Keratinocyte (primary cell): ENCODE results near the gene PAIP2. TPM values are rescaled to one million over a fixed set of nuclear protein-coding genes. Genes with fewer than 3 reads are reported as not detected.

ENCODE experiments used
- DNase-seq: peaks from one replicate; pipeline ENCODE4 v3.0.0-alpha.2; 2011; ENCODE audit warnings: low read depth, missing footprints, low spot score
- FAIRE-seq: peaks from 2 replicates; lab custom pipeline; 2011; peaks lifted over from hg19 to GRCh38; lab: Jason Lieb, UNC
- H2AFZ ChIP-seq: 2 replicates; pipeline ENCODE4 v1.6.0; 2012; ENCODE audit warnings: low read length, control low read depth, inconsistent platforms; ENCODE audit not compliant: control insufficient read depth
- H3K27ac ChIP-seq: 2 replicates; pipeline ENCODE4 v1.5.1; 2011; ENCODE audit warnings: low read length; ENCODE audit not compliant: control insufficient read depth, insufficient read depth
- H3K27me3 ChIP-seq: 3 replicates; pipeline ENCODE4 v1.6.0; 2011; ENCODE audit warnings: low read length; ENCODE audit not compliant: control insufficient read depth, insufficient read depth; ENCODE audit errors: extremely low read depth
- H3K36me3 ChIP-seq, 2 experiments: 2 replicates in 1 of 2; 3 replicates in 1 of 2; pipeline ENCODE4 v1.5.1; 2011; ENCODE audit warnings: low read length in 2 of 2, mild to moderate bottlenecking in 1 of 2; ENCODE audit not compliant: control insufficient read depth in 2 of 2, insufficient read depth in 2 of 2; ENCODE audit errors: extremely low read depth in 1 of 2
- H3K4me1 ChIP-seq: 3 replicates; pipeline ENCODE4 v1.5.1; 2011; ENCODE audit warnings: low read length; ENCODE audit not compliant: control insufficient read depth, insufficient read depth; ENCODE audit errors: extremely low read depth
- H3K4me2 ChIP-seq: 3 replicates; pipeline ENCODE4 v1.6.0; 2011; ENCODE audit warnings: low read depth, low read length; ENCODE audit not compliant: control insufficient read depth, insufficient read depth; ENCODE audit errors: extremely low read depth
- H3K4me3 ChIP-seq, 3 experiments: fragments of 200-600 bp in 1 of 3; sonication (generic) in 1 of 3; 2 replicates in 2 of 3; 3 replicates in 1 of 3; pipeline ENCODE4 v1.5.1; 2011 to 2016; ENCODE audit warnings: low read length in 3 of 3, mild to moderate bottlenecking in 3 of 3, control low read depth in 2 of 3, inconsistent platforms in 1 of 3, low read depth in 1 of 3, mixed read lengths in 1 of 3, mixed run types in 1 of 3, moderate library complexity in 1 of 3; ENCODE audit not compliant: control insufficient read depth in 2 of 3, insufficient read depth in 2 of 3; ENCODE audit errors: extremely low read depth in 1 of 3
- H3K79me2 ChIP-seq: 2 replicates; pipeline ENCODE4 v1.6.0; 2012; ENCODE audit warnings: low read length; ENCODE audit not compliant: control insufficient read depth, insufficient read depth
- H3K9ac ChIP-seq: 3 replicates; pipeline ENCODE4 v1.6.0; 2011; ENCODE audit warnings: low read length; ENCODE audit not compliant: control insufficient read depth, insufficient read depth; ENCODE audit errors: extremely low read depth
- H3K9me1 ChIP-seq: 3 replicates; pipeline ENCODE4 v1.6.0; 2011; ENCODE audit warnings: low read length; ENCODE audit not compliant: control insufficient read depth, insufficient read depth; ENCODE audit errors: extremely low read depth
- H3K9me3 ChIP-seq: 2 replicates; pipeline ENCODE4 v1.5.1; 2012; ENCODE audit warnings: low read depth, low read length; ENCODE audit not compliant: control insufficient read depth
- H4K20me1 ChIP-seq: 3 replicates; pipeline ENCODE4 v1.6.0; 2011; ENCODE audit warnings: low read length; ENCODE audit not compliant: control insufficient read depth, insufficient read depth; ENCODE audit errors: extremely low read depth
- CTCF ChIP-seq, 3 experiments: IDR thresholded peaks in 1 of 3; conservative IDR thresholded peaks in 1 of 3; optimal IDR thresholded peaks in 1 of 3; 2 replicates in 2 of 3; 3 replicates in 1 of 3; pipeline versions ENCODE3 to v1.5.1; 2011; ENCODE audit warnings: low read length in 3 of 3, mild to moderate bottlenecking in 3 of 3, moderate library complexity in 2 of 3, control low read depth in 1 of 3, inconsistent platforms in 1 of 3; ENCODE audit not compliant: insufficient read depth in 2 of 3; ENCODE audit errors: extremely low read depth in 1 of 3
- EZH2 ChIP-seq: IDR thresholded peaks from one replicate; pipeline ENCODE4 v1.6.1; 2012; ENCODE audit warnings: inconsistent platforms, mild to moderate bottlenecking, low read length, moderate library complexity
- dilution Hi-C: fragments of 300-500 bp; cut with MboI; formaldehyde crosslinking; loops from one replicate; pipeline ENCODE4 v1.7.0; 2020; ENCODE audit warnings: low sequenced_read_pairs; ENCODE audit not compliant: extremely low pct_ligation_motif_present
- polyA plus RNA-seq, 5 experiments: library from polyadenylated mRNA; depleted of rRNA in 3 of 5; stranded (reverse) in 3 of 5; stranded (forward) in 1 of 5; unstranded in 1 of 5; fragments of >200 nt; gene quantifications; 1 replicate in 1 of 5; 2 replicates in 3 of 5; 3 replicates in 1 of 5; pipeline versions ENCODE4 v1.2.1 to v1.2.3, GENCODE V29; 2011 to 2012; ENCODE audit warnings: missing spikeins in 2 of 5, low read depth in 1 of 5, low replicate concordance in 1 of 5

The PAIP2 gene
- polyA plus RNA-seq, 1 donor (not counting 4 experiments of a cell fraction or from before 2014, with no cell fraction given), result 65.6 TPM

GRCh38 chr5:139413153-139413552 lies 71.5 kb downstream of the PAIP2 start:
- FAIRE-seq, result no peak

GRCh38 chr5:139413963-139414362 lies 72.3 kb downstream of the PAIP2 start:
- H3K9ac ChIP-seq, result no peak overlapping the region
- H3K27ac ChIP-seq, result peak overlapping the region; percentile 84
- DNase-seq, result no peak
- H3K9me1 ChIP-seq, result no peaks in the 10 kb centered on the region
- peaks cover 34% of the 10 kb centered on the region for H3K4me1 ChIP-seq
- H3K4me2 ChIP-seq, result peak overlapping the region; percentile 23
- peak overlapping the region; percentile 7 for H2AFZ ChIP-seq
- H4K20me1 ChIP-seq, result no peaks in the 10 kb centered on the region
- no peak for FAIRE-seq
- H3K9me3 ChIP-seq, result no peaks in the 10 kb centered on the region
- TF ChIP-seq CTCF (optimal IDR thresholded peaks at IDR 0.05 in 1 of 3, IDR thresholded peaks at IDR 0.05 in 1 of 3, conservative IDR thresholded peaks at IDR 0.05 in 1 of 3; ENCODE audit: extremely low read depth in 1 of 3, insufficient read depth in 2 of 3, low read length in 3 of 3) (no peak), EZH2 (no peak)
- H3K27me3 ChIP-seq, result no peaks in the 10 kb centered on the region
- H3K79me2 ChIP-seq, result no peaks in the 10 kb centered on the region
- dilution Hi-C loops, result no loop called here
- H3K4me3 ChIP-seq, result no peak overlapping the region
- no peaks in the 10 kb centered on the region for H3K36me3 ChIP-seq

More at GRCh38 chr5:139413153-139413552, 71.5 kb downstream of the PAIP2 start:
- H3K4me2 ChIP-seq, result no peak overlapping the region
- no peak for TF ChIP-seq EZH2
- no peak for TF ChIP-seq CTCF (optimal IDR thresholded peaks at IDR 0.05 in 1 of 3, IDR thresholded peaks at IDR 0.05 in 1 of 3, conservative IDR thresholded peaks at IDR 0.05 in 1 of 3; ENCODE audit: extremely low read depth in 1 of 3, insufficient read depth in 2 of 3, low read length in 3 of 3)
- H3K27me3 ChIP-seq, result no peaks in the 10 kb centered on the region
- no peaks in the 10 kb centered on the region for H4K20me1 ChIP-seq
- no peak overlapping the region for H3K4me3 ChIP-seq
- no peak overlapping the region for H3K9ac ChIP-seq
- H2AFZ ChIP-seq, result no peak overlapping the region
- no peak overlapping the region for H3K27ac ChIP-seq
- H3K79me2 ChIP-seq, result no peaks in the 10 kb centered on the region
- dilution Hi-C loops, result no loop called here
- H3K9me1 ChIP-seq, result no peaks in the 10 kb centered on the region
- no peak for DNase-seq
- no peaks in the 10 kb centered on the region for H3K9me3 ChIP-seq
- H3K36me3 ChIP-seq, result no peaks in the 10 kb centered on the region
- peaks cover 34% of the 10 kb centered on the region for H3K4me1 ChIP-seq
